OCI-LY3 (cell line): Measurements from ENCODE around the gene IRAK2.

ENCODE experiments used
- H2AFZ ChIP-seq: fragments of 200-600, 300-600 bp; shearing (Covaris generic); 2 replicates; pipeline ENCODE4 v1.6.0; 2014; ENCODE audit warnings: antibody characterized with exemption, low read depth, low read length
- H3K27ac ChIP-seq: fragments of 200-600, 300-600 bp; sonication (generic); 2 replicates; pipeline ENCODE4 v1.5.1; 2014; ENCODE audit warnings: mild to moderate bottlenecking, low read length, moderate library complexity, mixed read lengths
- H3K27me3 ChIP-seq: fragments of 200-600, 300-600 bp; sonication (generic); 2 replicates; pipeline ENCODE4 v1.6.1; 2014; ENCODE audit warnings: low read depth, low read length, mixed read lengths
- H3K36me3 ChIP-seq: fragments of 200-600, 300-600 bp; sonication (generic); replicated peaks from 2 replicates; pipeline ENCODE3; 2014; ENCODE audit warnings: low read depth, low read length, mixed read lengths
- H3K4me1 ChIP-seq: fragments of 300-600, 200-600 bp; sonication (generic); 2 replicates; pipeline ENCODE4 v1.6.1; 2014; ENCODE audit warnings: low read length, mixed read lengths
- H3K4me2 ChIP-seq: fragments of 200-600, 300-600 bp; sonication (generic); 2 replicates; pipeline ENCODE4 v1.6.1; 2014; ENCODE audit warnings: low read length, mixed read lengths
- H3K4me3 ChIP-seq: fragments of 300-600, 200-600 bp; sonication (generic); 2 replicates; pipeline ENCODE4 v1.5.1; 2014; ENCODE audit warnings: antibody characterized with exemption, mild to moderate bottlenecking, low read length, moderate library complexity
- H3K79me2 ChIP-seq: fragments of 300-600, 200-600 bp; shearing (Covaris generic); 2 replicates; pipeline ENCODE4 v1.6.1; 2014; ENCODE audit warnings: mild to moderate bottlenecking, low read length, mixed read lengths
- H3K9ac ChIP-seq: fragments of 300-600, 200-600 bp; shearing (Covaris generic); 2 replicates; pipeline ENCODE4 v1.6.0; 2014; ENCODE audit warnings: mild to moderate bottlenecking, low read length, moderate library complexity
- H3K9me3 ChIP-seq: fragments of 200-600, 300-600 bp; shearing (Covaris generic); 2 replicates; pipeline ENCODE4 v1.6.1; 2014; ENCODE audit warnings: low read length, mixed read lengths; ENCODE audit not compliant: insufficient read depth
- H4K20me1 ChIP-seq: fragments of 200-600, 300-600 bp; sonication (generic); 2 replicates; pipeline ENCODE4 v1.6.1; 2016; ENCODE audit warnings: low read length, mixed read lengths; ENCODE audit not compliant: insufficient read depth
- CTCF ChIP-seq: fragments of 200-600, 300-600 bp; sonication (generic); IDR thresholded peaks from 2 replicates; pipeline ENCODE4 v1.5.1; 2014; ENCODE audit warnings: antibody characterized with exemption, low read length, low read depth
- EZH2phosphoT487 ChIP-seq: fragments of 200-600 bp; shearing (Covaris generic); IDR thresholded peaks from 2 replicates; pipeline ENCODE4 v1.6.1; 2018; ENCODE audit warnings: antibody characterized with exemption, mixed run types, low read depth

Gene IRAK2

GRCh38 chr3:10234526-10235230, 70.0 kb downstream of the IRAK2 start:
- Histone ChIP-seq H3K79me2 (no peaks in the 10 kb centered on the region), H2AFZ (no peak overlapping the region), H3K27ac (no peak overlapping the region), H3K9me3 (no peaks in the 10 kb centered on the region), H3K4me1 (no peaks in the 10 kb centered on the region), H3K27me3 (no peaks in the 10 kb centered on the region), H3K4me2 (no peak overlapping the region), H3K4me3 (no peak overlapping the region), H4K20me1 (no peaks in the 10 kb centered on the region), H3K9ac (no peak overlapping the region), H3K36me3 (no peaks in the 10 kb centered on the region)
- TF ChIP-seq CTCF = no peak
- TF ChIP-seq EZH2phosphoT487 = no peak

DNA sequence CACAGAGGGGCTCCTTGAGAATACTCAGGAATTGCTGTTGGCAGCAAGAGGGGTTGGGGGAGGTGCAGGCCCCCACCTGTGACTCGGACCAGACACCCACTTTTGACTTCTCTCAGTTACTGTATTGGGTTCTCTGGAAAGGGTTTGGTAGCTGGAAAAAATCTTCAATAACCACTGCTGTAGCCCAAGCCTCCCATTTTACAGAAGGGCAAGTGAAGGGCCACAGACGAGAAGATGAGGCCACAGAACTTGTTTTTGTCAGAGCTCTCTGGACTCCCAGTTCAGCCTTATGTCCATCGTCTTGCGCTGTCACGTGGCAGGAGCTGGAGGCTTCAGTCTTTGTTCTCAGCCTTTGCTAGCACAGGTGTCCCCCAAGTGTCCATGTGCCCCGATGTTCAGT, 70.8 kb downstream of the IRAK2 start:
- TF ChIP-seq CTCF (no peak), EZH2phosphoT487 (no peak)
- Histone ChIP-seq H3K4me1 (no peaks in the 10 kb centered on the region), H3K27me3 (no peaks in the 10 kb centered on the region), H3K36me3 (no peaks in the 10 kb centered on the region), H3K79me2 (no peaks in the 10 kb centered on the region), H3K27ac (no peak overlapping the region), H3K4me2 (no peak overlapping the region), H4K20me1 (no peaks in the 10 kb centered on the region), H3K9ac (no peak overlapping the region), H3K4me3 (no peak overlapping the region), H2AFZ (no peak overlapping the region), H3K9me3 (no peaks in the 10 kb centered on the region)

DNA sequence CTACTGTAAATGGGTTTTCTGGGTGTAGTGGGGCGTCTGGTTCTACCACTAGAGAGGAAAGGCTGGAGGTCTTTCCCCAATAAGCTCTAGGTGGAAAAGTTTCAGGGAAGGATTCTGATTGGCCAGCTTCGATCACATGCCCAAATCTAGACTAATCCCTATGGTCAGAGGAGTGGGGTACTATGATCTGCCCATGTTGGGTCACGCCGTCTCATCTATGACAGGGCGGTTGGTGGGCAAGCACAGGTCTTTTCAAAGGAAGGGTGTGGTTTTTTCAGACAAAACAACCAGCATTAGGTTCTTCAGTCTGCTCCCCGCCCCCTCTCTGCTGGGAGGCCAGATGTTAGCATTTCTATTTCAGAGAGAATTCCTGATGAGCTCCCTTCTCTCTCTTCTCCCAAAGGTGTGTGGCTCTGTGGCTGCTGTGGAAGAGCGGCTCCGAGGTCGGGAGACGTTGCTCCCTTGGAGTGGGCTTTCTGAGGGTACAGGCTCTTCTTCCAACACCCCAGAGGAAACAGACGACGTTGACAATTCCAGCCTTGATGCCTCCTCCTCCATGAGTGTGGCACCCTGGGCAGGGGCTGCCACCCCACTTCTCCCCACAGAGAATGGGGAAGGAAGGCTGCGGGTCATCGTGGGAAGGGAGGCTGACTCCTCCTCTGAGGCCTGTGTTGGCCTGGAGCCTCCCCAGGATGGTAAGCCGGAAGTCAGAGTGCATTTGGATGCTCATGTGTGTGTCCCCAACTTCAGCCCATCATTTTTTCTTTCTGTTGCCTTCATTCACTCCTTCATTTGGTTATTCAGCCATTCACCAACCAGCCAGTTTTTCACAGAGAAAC, 73.8 kb downstream of the IRAK2 start:
- Histone ChIP-seq H3K79me2 (no peaks in the 10 kb centered on the region), H4K20me1 (no peaks in the 10 kb centered on the region), H3K4me1 (no peaks in the 10 kb centered on the region), H2AFZ (no peak overlapping the region), H3K4me3 (no peak overlapping the region), H3K4me2 (no peak overlapping the region), H3K9ac (no peak overlapping the region), H3K27me3 (no peaks in the 10 kb centered on the region), H3K9me3 (no peaks in the 10 kb centered on the region), H3K27ac (no peak overlapping the region), H3K36me3 (no peaks in the 10 kb centered on the region)
- TF ChIP-seq EZH2phosphoT487 = no peak
- TF ChIP-seq CTCF = no peak

- H2AFZ ChIP-seq = no peak overlapping the region
- no peak overlapping the region for H3K4me3 ChIP-seq
- no peak overlapping the region for H3K27ac ChIP-seq
- no peak overlapping the region for H3K9ac ChIP-seq
- H4K20me1 ChIP-seq = no peaks in the 10 kb centered on the region
- H3K27me3 ChIP-seq = no peaks in the 10 kb centered on the region
- peaks cover 12% of the 10 kb centered on the region; the same call in 1 of the 2 replicates for H3K9me3 ChIP-seq
- no peak for TF ChIP-seq CTCF
- no peak for TF ChIP-seq EZH2phosphoT487
- no peaks in the 10 kb centered on the region for H3K36me3 ChIP-seq
- H3K79me2 ChIP-seq = no peaks in the 10 kb centered on the region
- no peaks in the 10 kb centered on the region for H3K4me1 ChIP-seq
- H3K4me2 ChIP-seq = no peak overlapping the region
Observed at GRCh38 chr3:10240799-10241198, 76.1 kb downstream of the IRAK2 start.
